H1 (cell line): ENCODE data around the gene YIPF3. TPM values are rescaled to one million over a fixed set of nuclear protein-coding genes. Genes with fewer than 3 reads are reported as not detected.

Source experiments
- BRCA1 ChIP-seq: IDR thresholded peaks from 2 replicates; pipeline ENCODE4 v1.6.1; 2012; ENCODE audit warnings: low read depth, low read length, improper control_type of control experiment
- HDAC6 ChIP-seq: IDR thresholded peaks from one replicate; pipeline ENCODE4 v1.7.1; 2012; ENCODE audit warnings: low read depth, mild to moderate bottlenecking, inconsistent platforms, low read length, moderate library complexity
- NRF1 ChIP-seq: IDR thresholded peaks from 2 replicates; pipeline ENCODE4 v1.6.1; 2011; ENCODE audit warnings: mild to moderate bottlenecking, low read depth, low read length, improper control_type of control experiment
- SUZ12 ChIP-seq: fragments of 200-600 bp; sonication (generic); IDR thresholded peaks from 2 replicates; pipeline ENCODE4 v1.6.1; 2012; ENCODE audit warnings: mild to moderate bottlenecking, inconsistent platforms, low read length, moderate library complexity, mixed read lengths
- polyA plus RNA-seq, 7 experiments: library from polyadenylated mRNA; depleted of rRNA in 3 of 7; stranded (reverse) in 5 of 7; unstranded in 2 of 7; fragments of >200 nt in 5 of 7; fragments of 200-250 nt in 2 of 7; gene quantifications; 1 replicate in 5 of 7; 2 replicates in 1 of 7; 4 replicates in 1 of 7; pipeline versions ENCODE4 v1.2.1 to v1.2.3, GENCODE V29; 2011 to 2013; ENCODE audit warnings: missing spikeins in 2 of 7, mixed read lengths in 2 of 7
- total RNA-seq: library from RNA; stranded (reverse); fragmentation: NEBNext Ultra II Directional; extraction: Animal tissue kit (Norgen Biotek cat#: 25700); gene quantifications from 2 replicates; pipeline ENCODE4 v1.2.1, GENCODE V29; 2021

Gene YIPF3
- total and polyA plus RNA-seq, 2 of the 8 experiments (the other 6 are each of a cell fraction or from before 2014, with no cell fraction given), result 77.2 to 225 TPM

DNA sequence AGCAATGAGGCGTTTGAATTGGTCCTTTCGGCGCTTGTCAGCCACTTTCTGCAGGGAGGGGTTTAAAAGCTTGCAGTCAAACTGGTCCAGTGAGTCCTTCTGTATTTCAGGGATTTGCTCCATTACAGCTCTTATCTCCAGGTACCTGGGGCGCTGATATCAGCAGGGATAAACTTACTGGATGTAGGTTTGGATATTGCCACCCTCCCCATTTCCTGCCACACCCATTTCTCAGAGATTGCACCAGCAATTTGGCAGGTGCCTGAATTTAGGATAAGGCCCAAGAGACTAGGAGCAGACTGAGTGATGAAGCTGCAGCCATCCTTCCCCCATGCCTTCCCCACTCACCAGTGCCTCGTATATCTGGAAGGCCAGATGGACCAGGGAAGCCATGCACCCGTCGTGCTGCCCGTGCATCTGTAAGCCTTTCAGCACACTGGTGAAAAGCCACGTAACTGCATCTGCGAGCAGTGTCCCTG is 7.8 kb upstream of the YIPF3 start (continued):
- TF ChIP-seq HDAC6 (no peak), SUZ12 (no peak), NRF1 (no peak), BRCA1 (no peak)
